NCI-H748 (cell line): Measurements from ENCODE around the gene POGLUT2.

Experiments
- DNase-seq: peaks from one replicate; lab custom pipeline; 2025; ENCODE audit not compliant: unreplicated experiment; lab: John Stamatoyannopoulos, UW

Gene POGLUT2

GRCh38 chr13:102798581-102799425, at the start of gene POGLUT2, which contains the start of gene BIVM:
TSS of gene POGLUT2 (minus strand) at chr13:102798976. CDS start at chr13:102798670, 306 bp downstream.
TSS of gene BIVM (plus strand) at chr13:102799119. CDS start at chr13:102807268, 8,149 bp downstream.
- DNase-seq = peak; percentile 94

- DNase-seq = peak; percentile 46
These were observed 48.8 kb upstream of the POGLUT2 start for GRCh38 chr13:102847272-102848234.

GRCh38 chr13:102846261-102847015, 47.7 kb upstream of the POGLUT2 start:
- peak; percentile 58 for DNase-seq

DNA sequence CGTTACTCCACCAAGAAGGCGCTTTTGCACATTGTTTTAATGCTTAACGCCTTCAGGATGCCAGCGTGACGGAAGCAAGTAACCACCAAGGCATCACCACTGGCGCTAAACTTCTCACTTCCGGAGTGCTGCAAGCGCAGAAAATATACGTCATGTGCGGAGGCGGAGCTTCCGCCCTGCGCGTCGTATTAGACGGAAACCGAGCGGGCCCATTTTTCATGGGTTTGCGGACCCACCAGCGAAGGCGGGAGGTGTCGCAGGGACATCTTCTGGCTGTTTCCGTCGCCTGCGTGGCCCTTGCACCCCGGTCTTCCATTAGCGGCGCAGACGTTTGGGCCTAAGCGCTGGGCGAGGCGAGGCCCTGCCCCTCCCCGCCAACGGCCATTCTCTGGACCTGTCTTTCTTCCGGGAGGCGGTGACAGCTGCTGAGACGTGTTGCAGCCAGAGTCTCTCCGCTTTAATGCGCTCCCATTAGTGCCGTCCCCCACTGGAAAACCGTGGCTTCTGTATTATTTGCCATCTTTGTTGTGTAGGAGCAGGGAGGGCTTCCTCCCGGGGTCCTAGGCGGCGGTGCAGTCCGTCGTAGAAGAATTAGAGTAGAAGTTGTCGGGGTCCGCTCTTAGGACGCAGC, 47.0 kb upstream of the POGLUT2 start, which contains the start of gene ERCC5:
Gene ERCC5, plus strand, starts transcription at position 403 of the 631 bp plus-strand sequence. CDS start 235 bp downstream, outside the sequence.
- peak; percentile 97 for DNase-seq

GRCh38 chr13:102845289-102845629, 46.5 kb upstream of the POGLUT2 start:
- no peak for DNase-seq

DNA sequence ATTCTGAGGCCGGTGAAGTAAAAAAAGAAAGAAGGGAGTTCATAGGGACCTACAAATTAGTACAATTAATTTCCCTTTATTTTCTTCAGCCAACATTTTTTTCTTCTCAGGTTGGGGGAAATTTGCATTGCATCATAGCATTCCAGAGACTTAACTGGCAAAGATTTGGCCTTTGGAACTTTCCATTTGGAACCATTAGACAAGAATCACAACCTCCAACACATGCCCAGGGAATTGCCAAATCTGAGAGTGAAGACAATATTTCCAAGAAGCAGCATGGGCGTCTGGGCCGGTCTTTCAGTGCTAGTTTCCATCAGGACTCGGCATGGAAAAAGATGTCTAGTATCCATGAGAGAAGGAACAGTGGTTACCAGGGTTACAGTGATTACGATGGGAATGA, 40.7 kb upstream of the POGLUT2 start:
- DNase-seq = no peak

DNA sequence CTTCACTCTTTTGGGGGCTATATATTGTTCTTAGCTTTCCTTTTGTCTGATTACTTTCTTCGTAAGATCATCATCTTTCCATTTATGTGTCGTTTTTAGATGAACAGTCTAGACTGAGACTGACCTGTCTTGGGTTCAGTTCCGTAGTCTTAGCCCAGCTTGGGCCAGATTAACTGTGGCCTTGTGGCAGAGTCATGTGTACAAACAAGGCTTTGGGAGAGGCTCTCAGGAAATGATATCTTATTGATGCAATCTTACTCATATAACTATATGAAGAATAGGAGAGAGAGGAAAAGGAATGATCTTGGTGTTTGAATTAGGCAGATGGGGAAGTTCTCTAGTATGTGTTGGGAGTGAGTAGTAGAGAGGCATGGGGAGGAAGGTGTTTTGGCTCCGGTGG, 40.2 kb upstream of the POGLUT2 start:
- no peak for DNase-seq

GRCh38 chr13:102838273-102838672, 39.5 kb upstream of the POGLUT2 start:
- DNase-seq = no peak

- DNase-seq = no peak
These were observed 37.7 kb upstream of the POGLUT2 start for GRCh38 chr13:102836471-102836870.

GRCh38 chr13:102830646-102831045, 31.9 kb upstream of the POGLUT2 start:
- DNase-seq = no peak

- no peak for DNase-seq
These were observed 27.3 kb upstream of the POGLUT2 start for GRCh38 chr13:102825921-102826706.

DNA sequence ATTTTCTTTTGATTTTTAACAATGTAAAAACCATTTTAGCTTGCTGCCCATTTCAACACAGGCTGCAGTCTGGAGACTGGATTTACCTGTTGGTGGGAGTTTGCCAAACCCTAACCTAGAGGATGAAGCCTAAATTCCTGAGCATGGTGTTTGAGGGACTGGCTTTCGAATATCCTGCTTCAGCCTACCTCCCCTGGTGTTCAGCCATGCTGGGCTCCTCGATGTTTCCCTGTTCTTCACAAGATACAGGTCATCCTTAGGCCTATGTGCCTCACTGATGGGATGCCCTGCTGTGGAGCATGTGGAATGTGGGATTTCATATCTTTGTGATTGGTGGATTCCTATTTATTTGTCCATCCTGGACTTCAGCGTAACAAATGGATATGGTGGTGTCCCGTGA, 26.6 kb upstream of the POGLUT2 start:
- no peak for DNase-seq

GRCh38 chr13:102817907-102818306, 19.1 kb upstream of the POGLUT2 start:
- no peak for DNase-seq

- no peak for DNase-seq
These were observed 18.5 kb upstream of the POGLUT2 start for GRCh38 chr13:102817241-102817640.

DNA sequence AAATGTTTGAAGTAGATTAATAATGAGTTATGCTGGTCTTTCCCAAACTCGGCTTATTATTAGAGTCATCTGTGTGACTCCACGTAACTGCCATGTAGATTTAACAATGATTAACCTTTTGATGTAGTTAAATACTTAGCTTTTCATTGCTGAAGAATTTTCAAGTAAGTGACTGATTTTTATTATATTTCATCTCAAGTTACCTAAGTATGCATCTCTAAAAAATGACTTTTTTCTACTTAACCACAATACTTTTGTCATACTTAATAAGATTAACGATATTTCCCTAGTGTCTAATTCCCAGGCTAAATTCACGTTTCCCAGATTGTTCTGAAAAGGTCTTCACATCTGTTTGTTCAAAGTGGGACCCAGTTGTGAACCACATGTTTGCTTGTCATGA, 17.9 kb upstream of the POGLUT2 start:
- DNase-seq = no peak

- DNase-seq = no peak
These were observed 17.0 kb upstream of the POGLUT2 start for GRCh38 chr13:102815788-102816187.

- DNase-seq = no peak
These were observed 16.0 kb upstream of the POGLUT2 start for GRCh38 chr13:102814793-102815192.

DNA sequence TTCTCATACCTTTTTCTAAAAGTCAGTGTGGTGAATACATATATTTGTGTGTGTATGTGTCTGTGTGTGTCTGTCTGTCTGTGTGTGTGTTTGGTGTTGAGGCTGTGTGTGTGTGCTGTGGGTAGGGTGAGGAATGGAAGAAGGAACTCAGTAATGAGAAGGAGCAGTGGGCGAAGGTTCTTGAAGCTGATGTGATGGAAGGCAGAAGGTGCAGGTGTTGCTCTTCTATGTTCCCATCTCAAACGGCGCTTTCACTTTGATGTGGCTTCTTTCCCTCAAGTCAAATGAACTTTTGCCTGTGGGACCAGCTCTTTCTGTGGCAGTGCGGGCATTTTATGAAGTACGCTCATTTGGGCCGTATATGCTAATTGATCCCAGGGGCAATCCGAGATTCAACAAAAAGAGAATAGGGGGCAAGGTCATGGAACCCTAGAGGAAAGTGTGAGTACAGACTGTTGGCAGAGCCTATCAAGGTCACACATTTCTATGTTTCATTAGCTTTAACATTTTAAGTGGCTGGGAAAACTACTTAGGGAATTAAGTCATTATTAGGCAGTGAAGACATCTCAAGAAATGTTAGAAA, 15.3 kb upstream of the POGLUT2 start:
- no peak for DNase-seq

DNA sequence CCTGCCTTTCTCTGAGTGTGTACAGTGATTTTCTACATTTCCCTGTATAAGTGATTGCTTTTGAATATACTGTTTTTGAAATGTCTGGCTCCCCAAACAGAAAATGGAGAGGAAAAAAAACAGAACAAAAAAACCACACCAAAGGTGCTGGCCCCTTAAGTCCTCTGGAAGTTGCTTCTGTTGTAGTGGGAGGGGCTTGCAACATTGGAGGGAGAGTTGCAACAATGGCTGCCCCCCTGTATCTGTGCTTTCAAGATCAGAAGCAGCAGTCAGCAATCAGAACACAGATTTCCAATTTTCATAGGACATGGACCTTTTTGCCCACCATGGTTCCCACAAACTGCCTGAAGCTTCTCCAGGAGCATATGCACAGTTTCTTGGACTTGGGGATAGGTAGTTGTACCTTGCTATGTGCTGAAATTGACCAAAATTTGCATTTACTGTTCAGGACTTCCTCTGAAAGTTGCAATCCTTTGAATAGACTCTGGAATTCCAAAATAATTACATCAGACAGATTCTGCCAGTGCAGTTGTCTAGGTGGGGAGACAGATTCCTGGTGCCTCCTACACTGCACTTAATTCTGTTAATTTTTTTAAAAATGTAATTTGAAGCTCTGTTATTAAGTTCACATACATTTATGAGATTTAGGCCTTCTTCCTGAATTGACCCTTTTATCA, 14.0 kb upstream of the POGLUT2 start:
- no peak for DNase-seq
